Inferior parietal cortex (tissue), 1 donor: Measurements from ENCODE around the gene CHEK1.
A peak's percentile ranks its signal among the peaks of the same experiment; 100 is the strongest.
"Not testable (repeated sequence)": the region's sequence is repeated elsewhere in the genome, so short reads cannot be mapped to it uniquely, and the experiment has no call there.

Source experiments
- DNase-seq: peaks from one replicate; pipeline ENCODE4 v3.0.0-alpha.2; 2016; ENCODE audit errors: extremely low spot score

The CHEK1 gene

DNA sequence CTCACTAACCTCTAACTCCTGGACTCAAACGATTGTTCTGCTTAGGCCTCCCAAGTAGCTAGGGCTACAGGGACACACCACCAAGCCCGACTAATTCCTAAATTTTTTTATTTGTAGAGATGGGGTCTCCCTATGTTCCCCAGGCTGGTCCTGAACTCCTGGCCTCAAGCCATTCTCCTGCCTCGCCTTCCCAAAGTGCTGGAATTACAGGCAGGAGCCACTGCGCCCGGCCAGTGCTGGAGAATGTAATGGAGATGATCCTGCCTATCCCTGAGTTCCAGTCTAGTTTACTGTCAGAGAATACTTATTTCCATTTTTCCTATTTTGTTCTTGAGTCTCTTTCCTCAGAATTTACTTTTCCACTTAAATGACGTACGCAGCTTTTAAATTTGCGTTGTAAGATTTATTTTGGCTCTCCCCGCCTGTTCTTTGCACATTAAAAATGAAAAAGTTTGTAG, at the start of gene CHEK1:
Gene CHEK1, plus strand, starts transcription at position 408 of the 458 bp plus-strand sequence. CDS start 1,606 bp downstream, outside the sequence.
- DNase-seq, result no peak

DNA sequence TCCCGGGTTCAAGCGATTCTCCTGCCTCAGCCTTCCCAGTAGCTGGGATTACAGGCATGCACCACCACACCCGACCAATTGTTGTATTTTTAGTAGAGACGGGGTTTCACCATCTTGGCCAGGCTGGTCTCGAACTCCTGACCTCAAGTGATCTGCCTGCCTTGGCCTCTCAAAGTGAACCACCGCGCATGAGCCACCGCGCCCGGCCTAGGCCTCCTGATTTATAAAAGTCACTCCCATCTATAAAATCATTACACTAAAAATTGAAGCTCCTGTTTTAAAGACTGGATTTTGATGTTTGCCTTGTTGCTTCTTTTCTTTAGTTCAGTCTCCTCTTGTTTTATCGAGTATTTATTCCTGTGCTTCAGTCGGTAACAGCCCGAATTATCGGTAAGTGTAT, 47.8 kb upstream of the CHEK1 start:
- DNase-seq, result not testable (repeated sequence)

DNA sequence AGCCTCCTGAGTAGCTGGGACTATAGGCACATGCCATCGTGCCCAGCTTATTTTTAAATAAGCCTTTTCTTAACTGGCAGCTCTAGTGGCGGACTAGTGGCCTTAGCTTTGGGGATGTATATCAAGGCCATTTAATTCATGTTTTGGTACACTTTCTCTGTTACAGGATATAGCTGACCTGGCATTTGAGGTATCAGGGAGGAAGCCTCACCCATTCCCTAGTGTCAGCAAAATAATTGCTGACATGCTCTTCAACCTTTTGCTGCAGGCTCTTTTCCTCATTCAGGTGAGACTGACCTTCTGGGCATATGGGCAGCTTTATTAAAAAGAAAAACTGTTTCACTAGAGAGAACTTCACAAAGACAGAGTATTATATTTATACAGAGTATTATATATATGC, 46.2 kb upstream of the CHEK1 start:
- DNase-seq, result no peak

DNA sequence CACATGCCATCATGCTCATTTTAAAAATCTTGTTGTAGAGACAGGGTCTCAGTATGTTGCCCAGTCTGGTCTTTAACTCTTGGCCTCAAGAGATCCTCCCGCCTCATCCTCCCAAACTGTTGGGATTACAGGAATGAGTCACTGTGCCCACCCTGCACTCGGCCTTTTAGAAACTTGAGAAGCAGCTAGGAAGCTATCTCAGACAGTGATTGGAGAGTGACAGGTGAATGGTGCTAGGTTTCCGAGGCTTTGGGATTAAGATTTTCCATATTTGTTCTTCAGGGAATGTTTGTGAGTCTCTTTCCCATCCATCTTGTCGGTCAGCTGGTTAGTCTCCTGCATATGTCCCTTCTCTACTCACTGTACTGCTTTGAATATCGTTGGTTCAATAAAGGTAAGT, 45.2 kb upstream of the CHEK1 start:
- DNase-seq, result no peak

DNA sequence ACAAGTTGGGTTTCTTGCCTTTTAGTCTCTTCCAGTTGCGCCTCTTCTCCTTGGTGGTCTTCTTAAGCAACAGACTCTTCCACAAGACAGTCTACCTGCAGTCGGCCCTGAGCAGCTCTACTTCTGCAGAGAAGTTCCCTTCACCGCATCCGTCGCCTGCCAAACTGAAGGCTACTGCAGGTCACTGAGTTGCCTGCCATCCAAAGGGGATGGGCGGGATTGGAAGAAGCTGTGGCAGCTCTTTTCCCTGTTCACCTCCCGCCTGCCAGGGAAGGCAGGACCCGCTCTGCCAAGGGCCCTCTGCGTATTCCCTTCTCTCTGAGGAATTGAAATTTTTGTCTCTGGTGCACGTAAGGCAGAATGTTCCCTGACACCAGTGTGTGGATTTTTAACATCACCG, 41.5 kb upstream of the CHEK1 start:
- DNase-seq, result no peak

DNA sequence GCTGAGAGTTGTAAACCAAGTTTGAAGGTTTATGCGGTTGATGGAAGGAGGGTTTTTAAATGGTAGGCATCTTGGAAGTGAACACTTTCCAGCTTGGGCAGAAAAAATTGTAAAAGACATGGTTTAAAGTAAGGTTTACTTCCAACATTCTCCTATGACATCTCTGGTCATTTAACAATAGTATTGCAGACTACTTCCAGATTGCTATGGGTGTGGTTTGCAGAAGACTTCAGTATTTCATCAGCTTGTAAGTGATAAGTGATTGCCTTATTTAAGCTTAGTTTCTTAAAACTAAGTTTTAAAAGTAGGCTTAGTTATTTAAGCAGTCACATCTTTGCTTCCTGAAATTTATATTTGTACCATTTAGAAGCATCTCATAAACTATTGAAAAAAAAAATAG, 39.5 kb upstream of the CHEK1 start:
- no peak for DNase-seq

DNA sequence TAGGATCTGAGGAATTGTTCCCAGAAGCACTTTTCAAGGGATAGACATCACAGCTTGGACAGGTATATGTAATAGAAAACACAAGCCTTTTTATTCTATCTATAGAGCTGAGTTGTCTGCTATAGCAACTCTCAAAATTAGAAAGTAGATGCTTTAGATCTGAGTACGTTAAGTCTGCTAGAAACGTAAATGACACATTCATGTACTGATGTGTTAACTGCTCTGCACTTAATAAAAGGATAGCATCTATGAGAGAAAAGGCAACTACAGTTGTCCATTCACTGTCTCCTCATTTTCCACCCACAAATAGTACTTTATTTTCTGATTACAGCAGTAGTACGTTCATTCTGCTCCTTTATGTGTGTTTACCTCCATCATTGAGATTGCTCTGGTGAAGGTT, 38.3 kb upstream of the CHEK1 start:
- DNase-seq, result no peak

DNA sequence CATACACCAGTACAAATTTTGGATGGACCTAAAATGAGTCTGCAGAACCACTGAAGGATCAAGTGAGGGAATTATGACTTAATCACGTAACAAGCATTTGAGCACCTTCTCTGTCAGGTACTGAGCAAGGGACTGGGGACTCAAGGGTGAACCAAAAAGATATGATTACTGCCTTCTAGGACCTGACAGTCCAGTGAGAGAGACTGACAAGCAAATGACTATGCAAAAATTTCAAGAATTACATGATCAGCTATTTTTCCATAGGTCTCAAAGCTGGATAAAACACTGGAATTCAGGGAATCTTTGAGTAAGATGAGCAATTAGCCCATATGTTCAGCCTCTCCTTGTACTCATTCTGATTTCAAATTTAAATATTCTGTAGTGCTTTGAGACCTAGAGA, 37.5 kb upstream of the CHEK1 start:
- DNase-seq, result no peak

DNA sequence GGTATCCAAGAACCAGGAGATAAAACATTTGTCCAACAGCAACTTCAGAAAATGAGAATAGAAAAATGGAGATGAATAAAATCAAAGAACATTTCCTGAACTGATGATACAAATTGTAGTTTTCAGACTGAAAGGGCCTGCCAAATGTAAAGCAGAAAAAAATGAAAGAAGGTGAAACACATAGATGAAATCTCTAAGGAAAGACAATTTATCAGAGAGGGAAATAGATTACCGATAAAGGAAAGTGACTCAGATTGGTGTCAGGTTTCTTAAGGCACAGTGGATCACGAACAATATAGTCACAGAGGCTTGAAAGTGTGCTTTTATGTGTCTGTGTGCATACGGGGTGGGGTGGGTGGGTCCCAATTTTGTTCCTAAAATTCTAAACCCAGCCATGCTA, 36.5 kb upstream of the CHEK1 start:
- DNase-seq, result no peak

DNA sequence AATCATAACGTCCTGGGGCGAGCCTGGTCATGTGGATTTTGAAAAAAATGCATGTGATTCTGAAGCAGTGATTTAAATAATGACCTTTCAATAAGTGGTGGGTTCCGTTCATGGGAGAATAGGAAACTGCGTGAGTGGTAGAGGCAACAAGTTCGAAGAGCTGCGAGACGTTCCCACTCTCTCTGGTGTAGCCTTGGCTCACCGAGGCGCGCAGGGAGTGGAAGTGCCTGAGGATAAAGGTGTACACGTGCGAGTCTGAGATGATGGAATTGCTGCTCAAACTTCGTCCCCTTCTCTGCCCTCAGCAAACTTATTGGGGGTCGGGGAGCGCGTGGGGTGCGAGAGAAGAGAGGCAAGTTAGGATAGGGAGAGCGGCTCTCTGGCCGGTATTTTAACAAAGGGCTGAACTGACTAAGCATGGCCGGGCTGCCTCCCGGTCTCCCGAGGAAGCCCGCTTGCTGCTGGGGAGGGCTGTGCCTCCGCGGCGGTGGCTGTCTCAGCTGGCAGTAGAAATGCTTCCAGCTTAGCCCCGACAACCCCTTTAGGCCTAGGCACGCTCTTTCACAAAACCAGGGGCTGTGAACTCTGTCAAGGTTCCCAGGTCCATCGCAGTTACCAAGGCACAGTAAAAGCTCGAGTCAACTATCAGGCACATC, 33.2 kb upstream of the CHEK1 start:
- peak; percentile 11 for DNase-seq

DNA sequence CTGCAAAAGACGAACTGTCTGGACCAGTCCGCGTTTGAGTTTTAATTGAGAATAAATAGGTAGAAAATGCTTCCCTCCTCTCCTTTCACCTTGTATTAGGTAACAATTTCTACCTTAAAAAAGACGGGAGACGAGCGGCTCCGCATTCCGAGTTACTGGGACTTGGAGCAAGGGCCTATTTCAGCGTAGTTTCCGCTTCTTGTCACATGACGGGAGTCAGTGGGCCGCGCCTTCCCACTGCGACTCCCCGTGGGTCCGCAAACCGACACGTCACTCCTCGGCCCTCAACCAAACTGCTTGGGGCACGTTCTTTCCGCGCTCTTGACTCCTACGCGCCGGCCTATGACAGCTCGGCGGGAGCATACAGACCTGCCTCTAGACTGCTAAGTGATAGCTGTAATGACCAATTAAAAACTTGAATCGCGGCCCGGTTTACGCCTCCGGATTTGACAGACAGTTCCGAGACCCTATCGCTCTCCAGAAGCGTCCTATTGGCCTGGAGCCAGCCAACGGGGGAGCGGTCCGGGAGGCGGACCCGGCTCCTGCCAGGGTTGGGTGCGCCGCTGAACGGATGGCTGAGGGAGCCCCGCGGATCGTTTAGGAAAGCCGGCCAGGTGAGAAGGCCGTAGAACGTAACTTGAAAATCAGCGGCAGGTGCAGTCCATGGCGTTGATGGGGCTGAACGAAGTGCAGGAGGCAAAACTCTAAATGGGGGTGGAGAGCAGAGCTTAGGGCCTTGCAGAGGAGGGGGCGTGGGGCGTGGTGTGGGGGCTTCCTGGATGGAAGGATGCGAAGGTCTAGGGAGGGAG, 32.5 kb upstream of the CHEK1 start, which contains the start of gene STT3A:
Gene STT3A, plus strand, starts transcription at position 548 of the 809 bp plus-strand sequence. CDS start 3,064 bp downstream, outside the sequence.
- peak; percentile 100 for DNase-seq

DNA sequence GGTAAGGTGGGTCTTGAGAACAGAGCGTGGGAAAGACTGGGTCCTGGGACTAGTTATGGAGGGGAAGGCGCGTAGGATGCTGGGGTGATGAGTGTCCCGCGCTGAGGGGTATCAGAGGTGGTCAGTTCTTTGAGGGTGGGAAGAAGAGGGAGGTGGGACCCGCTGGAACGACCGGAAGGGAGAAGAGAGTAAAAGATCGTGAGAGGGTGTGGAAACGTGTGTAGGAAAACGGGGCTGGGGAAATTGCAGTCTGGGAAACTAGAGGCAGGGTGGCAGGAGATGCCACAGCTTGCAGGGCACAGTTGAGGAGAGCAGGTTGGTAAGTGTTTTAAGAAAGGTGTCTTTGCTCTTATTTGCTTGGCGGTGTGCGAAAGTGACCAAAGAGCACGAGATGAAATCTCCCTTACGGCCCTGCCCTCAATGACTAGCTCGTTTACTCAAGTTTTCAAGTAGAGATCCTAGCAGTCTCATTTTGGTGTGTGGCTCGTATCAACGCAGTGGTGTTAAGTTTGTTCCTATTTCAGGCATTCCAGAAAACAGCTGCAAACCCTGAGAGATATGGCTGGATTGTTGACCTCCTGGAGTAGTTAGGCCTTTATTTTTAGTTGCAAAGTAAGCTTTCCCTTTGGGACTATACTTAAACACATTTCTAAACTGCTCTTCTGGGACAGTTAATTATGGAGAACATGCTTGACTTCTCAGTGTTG, 31.7 kb upstream of the CHEK1 start:
- DNase-seq, result no peak

DNA sequence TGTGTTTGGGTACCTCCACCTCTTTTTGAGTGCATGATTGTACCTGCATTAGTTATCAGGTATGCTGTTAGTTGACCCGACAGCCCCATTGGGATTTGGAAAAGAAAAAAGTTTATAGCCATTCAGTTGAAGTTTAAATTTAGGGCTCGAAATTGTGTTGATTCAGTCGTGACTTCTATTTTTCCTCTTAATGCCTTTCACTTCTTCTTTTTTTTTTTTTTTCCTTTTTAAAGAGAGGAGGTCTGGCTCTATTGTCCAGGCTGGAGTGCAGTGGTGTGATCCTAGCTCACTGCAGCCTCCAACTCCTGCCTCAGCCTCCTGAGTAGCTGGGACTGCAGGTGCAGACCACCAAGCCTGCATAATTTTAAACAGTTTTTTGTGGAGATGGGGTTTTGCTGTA, 30.0 kb upstream of the CHEK1 start:
- no peak for DNase-seq

DNA sequence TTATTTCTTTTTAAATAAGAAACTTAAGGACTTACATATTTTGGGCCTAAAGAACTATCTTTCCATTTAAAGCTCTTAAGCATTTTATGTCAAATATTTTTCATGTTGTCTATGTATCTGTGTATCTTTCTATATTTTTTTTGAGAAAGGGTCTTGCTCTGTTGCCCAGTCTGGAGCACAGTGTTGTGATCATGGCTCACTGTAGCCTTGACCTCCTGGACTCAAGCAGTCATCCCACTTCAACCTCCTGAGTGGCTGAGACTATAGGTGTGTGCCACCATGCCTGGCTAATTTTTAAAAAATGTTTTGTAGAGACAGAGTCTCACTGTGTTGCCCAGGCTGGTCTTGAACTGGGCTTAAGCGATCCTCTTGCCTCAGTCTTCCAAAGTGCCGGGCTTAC, 24.3 kb upstream of the CHEK1 start:
- no peak for DNase-seq

DNA sequence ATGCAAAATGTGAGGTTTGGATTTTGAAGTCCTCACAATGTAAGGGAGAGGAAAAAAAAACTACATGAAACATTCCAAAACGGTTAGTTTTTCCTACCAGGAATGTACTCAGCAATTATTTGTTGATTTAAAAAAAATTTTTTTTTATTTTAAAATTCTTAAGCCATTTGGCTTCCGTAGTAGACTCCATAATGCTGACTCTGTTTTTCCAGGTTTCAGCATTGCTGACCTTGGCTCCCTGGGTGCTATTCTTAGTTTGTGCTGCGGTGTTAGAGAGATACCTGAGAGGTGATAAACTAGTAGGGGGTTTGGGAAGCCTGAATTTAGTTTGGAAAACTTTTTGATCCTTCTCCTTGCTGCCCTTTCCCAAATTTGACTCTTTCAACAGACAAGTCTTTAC, 21.8 kb upstream of the CHEK1 start:
- DNase-seq, result no peak

DNA sequence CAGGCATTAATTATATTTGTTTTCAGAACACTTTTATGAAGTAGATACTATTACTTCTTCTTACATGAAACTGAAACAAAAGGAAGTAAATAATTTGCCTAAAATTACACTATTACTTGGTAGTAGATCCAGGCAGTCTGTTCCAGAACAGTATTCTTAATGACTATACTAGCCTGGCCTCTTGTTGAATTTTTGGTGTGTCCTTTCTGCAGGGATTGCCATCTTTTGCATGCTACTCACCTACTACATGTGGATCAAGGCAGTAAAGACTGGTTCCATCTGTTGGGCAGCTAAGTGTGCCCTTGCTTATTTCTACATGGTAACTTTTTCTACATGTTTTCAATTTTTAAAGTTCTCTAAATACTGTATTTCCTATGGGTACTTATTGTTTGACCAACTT, 19.5 kb upstream of the CHEK1 start:
- no peak for DNase-seq

DNA sequence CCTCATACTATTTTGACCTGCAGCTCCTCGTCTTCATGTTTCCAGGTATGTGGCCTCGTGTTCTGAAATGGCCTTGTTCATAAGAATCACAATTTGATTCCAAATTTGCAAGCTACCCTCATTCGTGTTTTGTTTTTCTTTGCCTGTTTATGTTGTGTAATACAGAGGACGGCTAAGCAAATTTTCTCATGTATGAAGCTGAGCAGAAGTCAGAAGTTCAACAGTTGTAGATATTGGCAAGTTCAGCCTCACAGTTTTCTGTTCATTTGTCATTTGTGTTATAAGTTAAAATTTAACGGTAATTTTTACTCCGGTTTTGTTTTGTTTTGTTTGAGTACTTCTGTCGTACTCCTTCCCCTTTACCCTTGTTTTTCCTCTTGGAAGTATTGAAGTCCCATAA, 15.4 kb upstream of the CHEK1 start:
- DNase-seq, result no peak

DNA sequence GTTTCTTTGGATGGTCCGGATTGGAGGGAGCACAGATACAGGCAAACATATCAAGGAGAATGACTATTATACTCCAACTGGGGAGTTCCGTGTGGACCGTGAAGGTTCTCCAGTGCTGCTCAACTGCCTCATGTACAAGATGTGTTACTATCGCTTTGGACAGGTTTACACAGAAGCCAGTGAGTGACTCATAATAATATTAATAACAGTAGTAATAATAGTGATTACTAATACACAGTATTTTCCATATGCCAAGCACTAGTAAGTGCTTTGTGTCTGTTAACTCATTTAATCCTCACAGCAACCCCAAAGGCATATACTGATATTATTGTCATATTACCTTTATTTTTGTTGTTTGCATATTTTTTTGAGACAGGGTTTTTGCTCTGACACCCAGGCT, 6.6 kb upstream of the CHEK1 start:
- DNase-seq, result no peak

DNA sequence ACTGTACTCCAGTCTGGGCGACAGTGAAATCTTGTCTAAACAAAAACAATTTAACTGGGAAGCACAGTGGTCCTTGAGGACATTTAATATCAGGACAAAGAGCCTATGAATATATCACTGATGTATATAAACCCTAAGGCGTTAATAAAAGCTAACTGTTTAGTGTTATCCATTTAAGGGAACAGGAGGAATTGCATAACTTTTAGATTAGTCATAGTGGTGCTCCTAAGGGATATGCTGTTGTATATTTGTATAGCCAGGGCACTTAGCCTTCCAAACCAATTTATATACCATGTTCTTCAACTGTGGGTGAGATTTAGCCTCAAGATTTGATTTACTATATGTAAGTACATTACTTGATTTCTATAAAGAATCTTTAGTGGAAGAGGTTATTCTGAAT, 3.0 kb upstream of the CHEK1 start:
- no peak for DNase-seq

DNA sequence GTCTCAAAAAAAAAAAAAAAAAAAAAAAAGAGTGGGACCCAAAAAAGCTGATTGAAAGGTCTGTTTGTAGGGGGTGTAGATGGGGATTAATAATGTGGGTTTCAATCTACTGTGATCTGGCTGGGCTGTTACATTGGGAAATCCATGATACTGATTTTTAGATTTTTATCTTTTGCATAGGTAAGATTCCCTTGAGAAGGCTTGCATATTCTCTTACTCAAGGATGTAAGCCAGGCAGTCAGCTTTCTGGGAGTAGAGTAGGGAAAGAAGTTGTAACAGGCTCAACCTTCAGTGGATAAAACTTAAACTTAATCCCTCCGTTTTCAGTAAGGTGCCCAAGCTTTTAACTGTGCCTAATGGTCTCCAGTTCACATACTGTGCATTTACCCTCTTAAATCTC, 1.9 kb upstream of the CHEK1 start:
- no peak for DNase-seq

DNA sequence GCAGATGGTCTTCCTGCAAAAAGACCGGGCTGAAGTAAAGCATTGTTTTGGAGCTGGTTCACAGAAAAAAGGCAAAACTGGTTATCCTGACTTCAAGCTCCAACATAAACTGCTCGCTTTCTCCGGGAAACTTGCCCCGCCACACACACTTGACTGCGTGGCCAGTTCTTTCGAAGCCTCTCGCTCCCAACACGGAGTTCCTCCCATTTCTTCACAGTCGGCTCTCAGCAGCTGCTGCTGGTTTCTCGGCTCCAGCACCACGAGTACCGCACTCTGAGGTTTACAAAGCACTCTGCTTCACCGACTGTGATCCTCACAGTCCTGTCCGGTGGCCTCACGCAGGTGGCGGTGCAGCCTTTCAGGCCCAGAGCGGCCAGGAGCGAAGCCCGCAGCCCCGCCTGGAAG, 264 bp downstream of the CHEK1 start:
- no peak for DNase-seq

DNA sequence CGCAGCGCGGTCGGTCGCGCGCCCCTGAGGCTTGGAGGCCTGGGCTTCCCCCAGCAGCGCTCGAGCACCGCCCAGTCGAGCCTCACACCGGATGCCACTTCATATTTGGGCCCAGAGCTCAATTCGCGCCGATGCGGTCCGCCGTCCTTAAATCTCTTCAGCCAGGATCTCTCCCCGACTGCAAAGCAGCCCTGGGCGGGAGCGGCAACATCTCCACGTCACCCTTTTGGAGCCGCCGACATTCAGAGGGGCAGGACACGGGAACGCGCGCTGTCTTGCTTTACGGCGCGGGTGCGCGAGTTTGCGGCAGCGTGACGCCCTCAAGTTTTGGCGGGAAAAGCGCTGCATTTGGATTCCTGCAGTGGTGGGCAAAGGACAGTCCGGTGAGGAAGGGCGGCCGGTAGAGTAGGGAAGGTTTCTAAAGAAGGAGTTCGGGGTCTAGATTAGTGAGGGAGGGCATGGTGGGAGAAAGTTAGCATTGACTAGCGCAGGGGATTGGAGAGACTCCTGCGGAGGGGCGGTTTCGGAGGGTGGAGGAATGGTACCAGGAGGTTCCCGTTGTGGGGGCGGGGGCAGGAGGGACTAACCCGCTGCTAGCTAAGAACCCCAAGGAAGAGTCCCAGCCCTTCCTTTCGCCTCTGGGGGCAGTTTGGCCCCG, 796 bp downstream of the CHEK1 start:
- peak; percentile 91 for DNase-seq
